NCI-H1436 treated with DMSO at 0.1 percent for 48 hours (cell line): ENCODE data around the gene ANKS1A.
"Not testable (repeated sequence)": the region's sequence is repeated elsewhere in the genome, so short reads cannot be mapped to it uniquely, and the experiment has no call there.

Source experiments
- DNase-seq: peaks from one replicate; lab custom pipeline; 2025; lab: John Stamatoyannopoulos, UW

ANKS1A gene, protein sequence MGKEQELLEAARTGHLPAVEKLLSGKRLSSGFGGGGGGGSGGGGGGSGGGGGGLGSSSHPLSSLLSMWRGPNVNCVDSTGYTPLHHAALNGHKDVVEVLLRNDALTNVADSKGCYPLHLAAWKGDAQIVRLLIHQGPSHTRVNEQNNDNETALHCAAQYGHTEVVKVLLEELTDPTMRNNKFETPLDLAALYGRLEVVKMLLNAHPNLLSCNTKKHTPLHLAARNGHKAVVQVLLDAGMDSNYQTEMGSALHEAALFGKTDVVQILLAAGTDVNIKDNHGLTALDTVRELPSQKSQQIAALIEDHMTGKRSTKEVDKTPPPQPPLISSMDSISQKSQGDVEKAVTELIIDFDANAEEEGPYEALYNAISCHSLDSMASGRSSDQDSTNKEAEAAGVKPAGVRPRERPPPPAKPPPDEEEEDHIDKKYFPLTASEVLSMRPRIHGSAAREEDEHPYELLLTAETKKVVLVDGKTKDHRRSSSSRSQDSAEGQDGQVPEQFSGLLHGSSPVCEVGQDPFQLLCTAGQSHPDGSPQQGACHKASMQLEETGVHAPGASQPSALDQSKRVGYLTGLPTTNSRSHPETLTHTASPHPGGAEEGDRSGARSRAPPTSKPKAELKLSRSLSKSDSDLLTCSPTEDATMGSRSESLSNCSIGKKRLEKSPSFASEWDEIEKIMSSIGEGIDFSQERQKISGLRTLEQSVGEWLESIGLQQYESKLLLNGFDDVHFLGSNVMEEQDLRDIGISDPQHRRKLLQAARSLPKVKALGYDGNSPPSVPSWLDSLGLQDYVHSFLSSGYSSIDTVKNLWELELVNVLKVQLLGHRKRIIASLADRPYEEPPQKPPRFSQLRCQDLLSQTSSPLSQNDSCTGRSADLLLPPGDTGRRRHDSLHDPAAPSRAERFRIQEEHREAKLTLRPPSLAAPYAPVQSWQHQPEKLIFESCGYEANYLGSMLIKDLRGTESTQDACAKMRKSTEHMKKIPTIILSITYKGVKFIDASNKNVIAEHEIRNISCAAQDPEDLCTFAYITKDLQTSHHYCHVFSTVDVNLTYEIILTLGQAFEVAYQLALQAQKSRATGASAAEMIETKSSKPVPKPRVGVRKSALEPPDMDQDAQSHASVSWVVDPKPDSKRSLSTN

DNA sequence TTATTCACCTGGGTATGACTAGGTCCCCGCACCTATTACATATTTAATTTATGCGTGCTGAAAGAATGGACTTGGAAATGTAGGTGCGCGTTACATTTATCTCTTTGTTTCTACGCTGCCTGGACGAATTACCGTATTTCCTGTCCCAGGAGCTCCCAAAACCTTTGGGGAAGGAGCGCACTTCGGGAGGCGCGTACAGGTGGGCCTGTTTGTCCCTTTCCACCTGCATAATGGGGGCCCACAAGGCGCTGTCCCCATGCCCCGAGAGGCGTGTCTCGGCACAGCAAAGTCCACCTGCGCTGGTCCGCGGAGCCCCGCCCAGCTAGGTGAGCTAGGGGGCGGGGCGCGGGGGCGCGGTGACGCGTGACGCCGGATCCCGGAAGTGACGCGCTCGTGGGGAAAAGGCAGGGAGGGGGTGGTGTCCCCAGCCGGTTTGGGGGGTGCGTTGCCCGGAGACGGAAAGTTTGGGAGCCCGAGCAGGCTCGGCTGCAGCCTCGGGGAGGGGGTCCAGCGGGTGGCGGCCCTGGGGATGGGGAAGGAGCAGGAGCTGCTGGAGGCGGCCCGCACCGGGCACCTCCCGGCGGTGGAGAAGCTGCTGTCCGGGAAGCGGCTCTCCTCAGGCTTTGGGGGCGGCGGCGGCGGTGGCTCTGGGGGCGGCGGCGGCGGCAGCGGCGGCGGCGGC, at the start of gene ANKS1A:
ANKS1A (plus strand) TSS at position 382 of the 682 bp plus-strand sequence; CDS start at position 530, 148 bp downstream.
- DNase-seq = peak; percentile 17

DNA sequence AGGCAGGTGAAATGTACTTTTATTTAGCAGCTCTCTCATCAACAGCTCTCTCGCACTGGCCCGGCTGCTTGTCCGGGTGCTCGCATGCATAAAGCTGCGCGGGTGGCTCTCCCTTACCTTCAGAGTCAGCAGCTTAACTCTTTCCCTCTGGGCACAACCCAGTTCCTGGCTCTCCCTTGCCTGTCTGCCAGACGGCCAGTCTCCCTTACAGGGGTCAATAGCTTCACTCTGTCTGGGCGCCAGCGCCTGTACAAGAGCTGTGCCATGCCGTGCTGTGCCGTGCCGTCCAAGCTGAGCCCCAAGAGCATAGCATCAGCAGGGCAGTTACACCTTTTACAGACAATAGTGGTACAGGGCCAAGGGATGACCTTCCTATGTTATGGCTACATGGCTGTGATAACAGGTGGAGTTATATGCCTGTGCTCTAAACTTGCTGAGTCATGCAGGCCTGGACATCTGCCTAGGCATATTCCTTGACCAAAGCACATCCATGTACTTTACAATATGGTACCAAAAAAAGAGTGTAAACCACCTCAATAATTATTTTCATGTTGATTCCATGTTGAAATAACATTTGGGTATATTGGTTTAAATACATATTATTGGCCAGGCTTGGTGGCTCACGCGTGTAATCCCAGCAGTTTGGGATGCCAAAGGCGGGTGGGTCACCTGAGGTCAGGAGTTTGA, 49.2 kb upstream of the ANKS1A start:
- no peak for DNase-seq

DNA sequence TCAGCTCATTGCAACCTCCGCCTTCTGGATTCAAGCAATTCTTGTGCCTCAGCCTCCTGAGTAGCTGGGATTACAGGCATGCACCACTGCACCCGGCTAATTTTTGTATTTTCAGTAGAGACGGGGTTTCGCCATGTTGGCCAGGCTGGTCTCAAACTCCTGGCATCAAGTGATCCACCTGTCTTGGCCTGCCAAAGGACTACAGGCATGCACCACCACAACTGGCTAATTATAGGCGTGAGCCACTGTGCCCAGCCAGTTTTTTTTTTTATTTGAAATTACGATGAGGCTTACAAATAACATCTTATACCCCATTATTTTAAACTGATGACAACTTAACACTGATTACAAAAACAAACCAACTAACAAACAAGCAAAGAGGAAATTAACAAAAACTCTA, 40.0 kb upstream of the ANKS1A start:
- not testable (repeated sequence) for DNase-seq

DNA sequence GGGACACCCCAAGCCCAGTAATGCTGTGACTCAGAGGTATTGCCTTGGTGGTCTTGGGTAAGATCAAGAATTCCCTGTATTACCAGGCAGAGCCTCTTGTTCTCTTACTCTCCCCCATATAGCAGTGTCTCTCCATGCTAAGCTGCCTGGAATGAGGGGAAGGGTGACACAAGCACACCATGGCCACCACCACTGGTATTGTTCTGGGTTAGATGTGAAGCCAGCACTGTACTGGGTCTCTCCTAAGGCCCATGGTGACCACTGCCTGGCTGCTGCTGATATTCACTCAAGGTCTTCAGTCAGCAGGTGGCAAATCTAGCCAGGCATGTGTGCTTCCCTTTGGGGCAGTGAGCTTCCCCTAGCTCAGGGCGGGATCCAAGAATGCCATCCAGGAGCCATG, 37.7 kb upstream of the ANKS1A start:
- DNase-seq = no peak

DNA sequence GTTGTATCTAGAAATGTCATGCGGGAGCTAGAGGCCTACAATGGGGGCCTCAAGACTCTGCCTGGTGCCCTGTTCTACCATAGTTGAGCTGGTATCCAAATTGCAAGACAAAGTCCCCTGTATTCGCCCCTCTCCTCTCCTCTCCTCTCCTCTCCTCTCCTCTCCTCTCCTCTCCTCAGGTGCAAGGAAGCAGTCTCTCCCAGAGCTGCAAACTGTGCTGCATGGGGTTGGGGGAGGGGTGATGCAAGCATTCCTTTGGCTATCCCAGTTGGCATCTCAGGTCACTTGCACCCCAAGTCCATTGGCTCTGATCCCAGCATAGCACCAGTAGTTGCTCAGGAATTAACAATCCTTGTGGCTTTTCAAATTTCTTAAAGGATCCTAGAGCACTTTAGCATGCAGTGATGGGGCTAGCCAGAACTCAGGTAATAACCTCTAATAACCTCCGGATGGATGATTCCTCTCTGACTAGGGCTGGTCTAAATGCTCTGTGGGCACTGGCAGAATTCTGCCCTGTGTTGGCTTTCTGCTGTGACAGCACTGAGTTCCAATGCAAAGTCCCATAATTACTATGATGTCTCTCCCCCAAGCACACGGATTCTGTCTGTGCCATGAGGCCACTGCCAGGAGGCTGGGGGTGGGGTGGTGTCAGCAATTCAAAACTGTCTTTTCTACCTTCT, 36.5 kb upstream of the ANKS1A start:
- no peak for DNase-seq

DNA sequence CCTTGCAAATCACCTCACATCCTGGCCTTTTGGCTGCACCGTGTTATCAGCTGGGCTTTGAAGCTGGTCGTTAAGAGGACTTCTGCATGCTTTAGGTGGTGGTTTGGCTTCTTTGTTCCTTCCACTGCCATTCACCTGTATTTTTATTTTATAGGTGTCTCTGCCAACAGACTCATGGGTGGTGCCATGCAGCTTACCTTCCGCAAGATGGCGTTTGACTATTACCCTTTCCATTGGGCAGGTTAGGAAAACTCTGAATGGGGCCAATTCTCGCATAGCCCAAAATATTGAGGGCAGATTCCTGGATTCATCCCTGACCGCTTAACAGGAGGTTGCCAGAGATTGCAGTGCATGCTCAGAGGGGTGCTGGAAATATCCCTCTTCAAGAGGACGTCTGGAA, 33.6 kb upstream of the ANKS1A start:
- no peak for DNase-seq

DNA sequence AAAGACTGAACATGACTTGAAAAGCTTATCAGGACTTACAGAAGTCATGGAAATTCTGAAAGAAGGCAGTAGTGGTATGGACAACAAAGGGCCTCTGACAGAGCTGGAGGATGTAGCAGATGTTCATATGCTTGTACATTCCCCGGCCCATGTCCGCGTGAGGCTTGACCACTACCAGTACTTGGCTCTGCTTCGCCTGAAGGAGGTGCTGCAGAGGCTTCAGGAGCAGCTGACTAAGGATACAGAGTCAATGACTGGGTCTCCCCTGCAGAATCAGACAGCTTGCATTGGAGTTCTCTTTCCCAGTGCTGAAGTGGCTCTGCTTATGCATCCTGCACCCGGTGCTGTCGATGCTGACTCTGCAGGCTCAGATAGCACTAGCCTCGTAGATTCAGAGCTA, 30.4 kb upstream of the ANKS1A start:
- no peak for DNase-seq

DNA sequence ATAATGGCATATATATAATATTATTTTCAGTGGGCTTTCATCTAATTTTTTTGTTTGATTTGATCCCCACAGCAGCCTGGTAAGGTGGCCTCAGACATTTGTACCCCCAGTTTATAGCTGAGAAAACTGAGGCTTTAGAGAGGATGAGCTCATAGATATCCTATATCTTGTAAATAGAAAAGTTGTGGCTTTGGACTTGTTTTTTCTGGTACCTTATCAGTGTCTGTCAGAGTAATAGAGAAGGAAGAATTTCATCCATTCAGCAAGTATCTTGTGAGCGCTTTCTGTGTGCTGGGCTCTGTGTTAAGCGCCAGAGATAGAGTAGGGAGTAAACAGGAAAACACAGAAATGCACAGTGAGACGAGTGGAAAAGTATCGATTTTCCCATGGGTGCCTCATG, 29.1 kb upstream of the ANKS1A start:
- no peak for DNase-seq

DNA sequence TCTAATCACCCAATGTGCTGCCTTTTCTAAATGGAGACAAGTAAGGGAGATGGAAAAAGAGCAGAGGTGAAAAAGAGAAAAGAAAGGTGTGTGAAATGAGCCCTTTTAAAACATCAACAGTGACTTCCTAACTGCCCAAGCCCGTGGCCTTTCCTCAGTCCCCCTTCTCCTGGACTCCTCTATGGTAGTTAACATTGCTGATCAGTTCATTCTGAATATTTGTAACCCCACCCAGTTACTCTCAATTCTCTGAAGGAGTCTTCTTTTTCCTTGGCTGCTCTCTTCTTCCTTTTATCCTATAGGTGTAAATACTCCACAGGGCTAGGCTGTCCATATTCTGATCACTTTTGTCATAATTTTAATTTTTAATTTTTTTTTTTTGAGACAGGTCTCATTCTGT, 28.3 kb upstream of the ANKS1A start:
- DNase-seq = no peak

DNA sequence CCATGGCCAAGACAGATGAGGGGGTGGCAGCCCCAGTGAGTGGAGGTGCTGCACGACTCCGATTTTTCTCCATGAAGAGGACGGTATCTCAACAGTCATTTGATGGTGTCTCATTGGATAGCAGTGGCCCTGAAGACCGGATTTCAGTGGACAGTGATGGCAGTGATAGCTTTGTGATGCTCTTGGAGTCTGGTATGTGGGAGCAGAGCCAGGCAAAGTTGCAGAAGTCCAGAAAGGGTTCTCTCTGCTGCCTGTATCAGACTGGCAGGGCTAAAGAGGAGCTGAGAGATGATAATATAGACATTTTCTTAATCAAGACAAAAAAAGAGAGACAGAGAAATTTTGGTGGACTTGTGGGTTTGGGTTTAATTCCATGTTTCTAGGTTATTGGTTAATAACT, 25.0 kb upstream of the ANKS1A start:
- DNase-seq = no peak

DNA sequence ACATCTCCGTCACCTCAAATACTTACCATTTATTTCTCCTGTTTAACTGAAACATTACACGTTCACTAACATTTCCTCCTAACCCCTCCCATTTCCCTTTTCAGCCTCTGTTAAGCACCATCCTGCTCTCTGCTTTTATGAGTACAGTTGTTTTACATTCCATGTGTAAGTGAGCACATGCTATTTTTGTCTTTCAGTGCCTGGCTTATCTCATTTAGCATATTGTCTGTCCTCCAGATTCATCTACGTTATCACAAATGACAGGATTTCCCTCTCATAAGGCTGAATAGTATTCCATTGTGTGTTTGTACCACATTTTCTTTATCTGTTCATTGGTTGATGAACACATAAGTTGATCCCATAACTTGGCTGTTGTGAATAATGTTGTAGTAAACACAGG, 23.9 kb upstream of the ANKS1A start:
- DNase-seq = no peak

DNA sequence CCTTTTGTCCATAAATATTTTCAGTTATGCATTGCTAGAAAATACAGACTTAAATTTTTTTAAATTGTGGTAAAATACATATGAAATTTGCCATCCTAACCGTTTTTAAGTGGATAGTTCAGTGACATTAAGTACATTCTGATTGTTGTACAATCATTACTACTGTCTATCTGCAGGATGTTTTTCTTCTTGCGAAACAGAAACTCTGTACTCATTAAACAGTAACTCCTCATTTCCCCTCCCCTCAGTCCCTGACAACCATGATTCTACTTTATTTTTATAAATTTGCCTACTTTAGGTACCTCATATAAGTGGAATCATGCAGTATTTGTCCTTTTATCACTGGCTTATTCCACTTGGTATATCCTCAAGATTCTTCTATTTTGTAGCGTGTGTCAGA, 22.5 kb upstream of the ANKS1A start:
- DNase-seq = no peak

DNA sequence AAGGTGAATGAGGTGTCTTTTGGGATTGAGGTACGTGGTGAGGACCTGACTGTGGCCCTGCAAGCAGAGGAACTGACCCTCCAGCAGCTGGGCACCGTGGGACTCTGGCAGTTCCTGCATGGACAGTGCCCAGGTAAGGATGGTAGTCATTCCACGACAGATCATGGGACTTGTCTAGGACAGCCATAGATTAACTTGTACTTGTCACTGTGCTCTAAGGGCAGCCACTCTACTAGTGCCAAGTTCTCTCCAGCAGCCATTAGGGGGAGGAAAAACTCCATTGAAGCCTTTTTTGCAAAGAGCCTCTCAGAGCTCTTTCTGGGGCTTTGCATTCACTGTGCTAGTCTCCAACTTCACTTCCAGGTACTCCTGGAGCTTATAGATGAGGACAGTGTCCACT, 21.6 kb upstream of the ANKS1A start:
- DNase-seq = no peak

DNA sequence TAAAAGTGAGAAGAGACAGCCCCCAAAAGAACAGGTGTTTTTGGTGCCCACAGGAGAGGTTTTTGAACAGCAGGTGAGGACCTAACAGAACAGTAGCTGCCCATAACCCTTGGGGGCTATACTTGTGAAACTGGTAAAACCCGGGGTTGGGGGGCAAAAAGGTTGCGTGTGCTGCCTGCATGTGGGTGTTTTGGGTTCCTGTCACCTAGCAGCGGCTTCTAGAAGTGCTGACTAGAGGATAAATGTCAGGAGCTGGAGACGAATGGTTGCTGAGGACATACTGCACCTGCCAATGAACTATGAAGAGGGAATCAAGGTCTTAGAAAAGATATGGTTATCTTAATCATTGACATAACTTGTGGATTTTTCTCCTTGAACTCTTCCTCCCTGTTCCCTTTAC, 17.2 kb upstream of the ANKS1A start:
- DNase-seq = no peak

DNA sequence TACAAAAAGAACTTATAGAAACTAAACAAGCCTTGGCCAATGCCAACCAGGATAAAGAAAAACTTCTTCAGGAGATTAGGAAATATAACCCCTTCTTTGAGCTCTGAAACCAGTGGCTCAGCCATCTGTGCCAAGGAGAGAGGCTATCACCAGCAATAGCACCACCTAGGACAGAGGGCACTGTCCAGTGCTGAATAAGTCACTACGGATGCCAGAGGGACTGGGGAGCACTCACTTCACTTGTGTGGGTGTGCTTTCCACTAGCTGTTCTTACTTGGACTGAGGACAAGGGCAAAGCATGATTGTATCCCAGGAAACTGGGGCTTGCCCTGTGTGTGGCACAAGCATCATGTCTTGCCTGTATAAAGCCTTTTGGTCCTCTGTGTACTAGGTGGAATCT, 16.7 kb upstream of the ANKS1A start:
- DNase-seq = no peak

DNA sequence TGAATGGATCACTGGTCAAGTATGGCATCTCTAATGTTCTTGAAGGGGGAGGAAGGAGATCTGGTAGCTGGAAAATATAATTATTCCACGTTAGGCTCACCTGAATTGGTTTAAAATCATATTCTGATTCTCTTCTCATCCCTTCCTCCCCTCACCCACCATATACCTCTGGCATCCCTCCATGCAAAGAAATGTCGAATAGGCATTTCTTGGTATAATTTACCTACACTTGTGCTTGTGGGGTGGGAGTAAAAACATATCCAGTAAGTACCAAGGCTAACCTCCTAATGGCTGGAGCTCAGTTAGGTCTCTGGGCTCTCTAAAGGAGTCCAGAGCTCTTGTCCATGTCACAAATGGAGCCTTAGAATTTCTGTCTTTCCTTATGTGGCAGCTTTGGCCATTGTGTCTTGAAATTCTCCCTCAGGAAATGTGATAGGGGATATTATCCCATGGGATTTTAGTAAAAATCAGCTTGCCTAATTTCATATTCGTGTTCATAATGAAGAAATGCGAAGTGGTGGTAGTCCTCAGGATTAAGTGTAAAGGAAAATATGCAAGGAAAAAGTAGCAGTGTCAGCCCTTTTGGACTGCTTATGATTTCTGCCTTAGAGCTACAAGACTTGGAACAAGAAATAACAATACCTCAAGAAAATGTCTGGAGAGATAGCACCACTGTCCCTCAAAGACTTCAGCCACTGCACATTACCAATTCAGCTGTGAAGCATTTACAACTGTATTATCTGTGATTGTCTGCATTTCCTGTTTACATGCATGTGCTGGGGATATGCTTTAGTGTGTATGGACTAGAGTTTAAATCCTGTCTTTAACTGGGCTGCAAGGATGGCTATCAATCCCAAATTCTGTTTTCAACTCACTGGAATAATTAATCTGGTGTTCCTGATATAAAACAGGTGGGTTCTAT, 13.5 kb upstream of the ANKS1A start:
- DNase-seq = no peak

DNA sequence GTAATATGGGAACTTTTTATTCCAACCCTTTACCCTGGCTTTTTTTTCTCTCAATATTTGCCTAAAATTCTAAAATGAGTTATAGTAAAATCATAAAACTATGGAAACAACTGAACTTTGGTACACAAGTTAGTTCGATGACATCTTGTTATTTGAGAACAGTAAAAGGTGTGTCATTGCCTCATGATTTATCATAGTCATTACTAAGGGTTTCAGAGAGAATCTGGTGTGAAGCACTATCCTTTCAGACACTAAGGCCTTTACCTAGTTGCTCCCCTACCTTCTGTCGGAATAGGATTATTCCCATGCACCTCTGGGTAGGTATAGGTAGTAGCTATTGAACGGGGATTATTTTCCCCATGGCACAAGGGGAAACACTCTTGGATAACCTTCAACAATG, 12.6 kb upstream of the ANKS1A start:
- no peak for DNase-seq

DNA sequence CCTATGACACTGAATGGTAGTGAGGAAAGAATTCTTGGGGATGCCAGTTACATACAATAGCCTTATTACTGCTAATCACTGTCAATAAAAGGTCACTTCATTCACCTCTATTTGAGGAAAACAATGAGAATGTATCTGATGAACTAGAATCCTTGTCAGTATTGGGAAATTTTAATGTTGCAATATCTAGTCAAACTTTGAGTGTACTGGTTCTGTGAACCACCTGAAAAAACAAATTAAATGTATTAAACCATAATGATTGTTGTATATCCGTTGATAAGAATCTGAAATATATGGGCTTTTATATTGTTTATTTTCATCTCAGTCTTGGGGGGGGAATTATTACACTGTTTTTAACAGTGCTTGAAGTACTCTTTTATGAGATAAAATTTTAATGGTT, 11.8 kb upstream of the ANKS1A start:
- DNase-seq = no peak

DNA sequence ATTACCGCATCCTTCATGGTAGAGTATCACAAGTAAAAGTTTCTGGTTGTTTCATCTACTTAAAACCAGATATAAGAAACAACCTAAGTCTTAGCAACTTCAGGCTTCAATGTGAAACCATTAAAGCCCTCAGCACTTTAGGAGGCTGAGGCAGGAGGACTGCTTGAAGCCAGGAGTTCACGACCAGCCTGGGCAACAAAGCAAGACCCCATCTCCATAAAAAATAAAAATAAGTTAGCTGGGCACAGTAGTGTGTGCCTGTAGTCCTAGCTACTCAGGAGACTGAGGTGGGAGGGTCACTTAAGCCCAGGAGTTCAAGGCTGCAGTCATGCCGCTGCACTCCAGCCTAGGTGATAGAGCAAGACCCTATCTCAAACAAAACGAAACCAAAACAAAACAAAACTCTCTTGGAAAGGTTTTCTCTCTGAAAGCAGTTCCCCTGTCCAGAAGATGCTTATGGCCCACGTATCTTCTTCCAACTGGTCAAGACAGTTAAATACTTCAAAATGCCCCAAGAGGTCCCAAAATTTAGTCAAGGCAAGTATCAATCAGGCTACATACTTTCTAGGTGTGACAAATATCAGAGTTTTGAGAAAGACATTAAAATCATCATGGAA, 11.1 kb upstream of the ANKS1A start:
- DNase-seq = no peak
